Activated T-cell treated with anti-CD3 and anti-CD28 coated beads, Interleukin-2, amount 50 U/mL, for 72 hours (primary cell): ENCODE measurements around the gene STAT5A. TPM values are rescaled to one million over a fixed set of nuclear protein-coding genes. Genes with fewer than 3 reads are reported as not detected.
"Not testable (repeated sequence)": the region's sequence is repeated elsewhere in the genome, so short reads cannot be mapped to it uniquely, and the experiment has no call there.

Experiments
- ATAC-seq, 2 donors: fragments of 150-1000 bp; cut with Tn5 transposase; replicated peaks in 1 of 2; 2 replicates each; pipeline ENCODE4 v1.10.0; 2021; ENCODE audit warnings: moderate library complexity in 2 of 2, mild to moderate bottlenecking in 1 of 2
- DNase-seq, 2 donors: peaks; one replicate each; pipeline ENCODE4 v3.0.0; 2021 to 2022; ENCODE audit warnings: mixed read lengths in 1 of 2
- H3K27ac Mint-ChIP-seq: one replicate; pipeline ENCODE4 v1.8.0; 2022; ENCODE audit warnings: mild to moderate bottlenecking, moderate library complexity, mixed read lengths
- H3K27me3 Mint-ChIP-seq: one replicate; pipeline ENCODE4 v1.8.0; 2022; ENCODE audit warnings: low read depth, mixed read lengths
- H3K36me3 Mint-ChIP-seq, 2 donors: one replicate each; pipeline ENCODE4 v1.8.0; 2022; ENCODE audit warnings: mixed read lengths in 2 of 2, mild to moderate bottlenecking in 1 of 2; ENCODE audit not compliant: insufficient read depth in 2 of 2
- H3K4me1 Mint-ChIP-seq: one replicate; pipeline ENCODE4 v1.8.0; 2022; ENCODE audit warnings: low read depth, mixed read lengths
- H3K4me3 Mint-ChIP-seq, 2 donors: one replicate each; pipeline ENCODE4 v1.8.0; 2022; ENCODE audit warnings: mild to moderate bottlenecking in 2 of 2, mixed read lengths in 2 of 2, moderate library complexity in 2 of 2
- H3K9me3 Mint-ChIP-seq, 2 donors: one replicate each; pipeline ENCODE4 v1.8.0; 2022; ENCODE audit warnings: mixed read lengths in 2 of 2
- total RNA-seq, 2 donors: library from RNA; stranded (reverse); gene quantifications; one replicate each; pipeline ENCODE4 v1.2.3, GENCODE V29; 2022

Gene STAT5A
- total RNA-seq, 2 donors from 2014 or later = 243 to 264 TPM

GRCh38 chr17:42340691-42341127, 52.4 kb downstream of the STAT5A start:
- DNase-seq (peak; percentile 63 to 72), ATAC-seq (peak; percentile 56 to 57)
- no peaks in the 10 kb centered on the region for H3K9me3 Mint-ChIP-seq
- peaks cover 79% of the 10 kb centered on the region for H3K4me1 Mint-ChIP-seq
- peak overlapping the region; percentile 82 to 85 for H3K4me3 Mint-ChIP-seq
- no peaks in the 10 kb centered on the region for H3K27me3 Mint-ChIP-seq
- peaks cover 21 to 66% of the 10 kb centered on the region in 2 donors for H3K36me3 Mint-ChIP-seq
- peak overlapping the region; percentile 93 for H3K27ac Mint-ChIP-seq

GRCh38 chr17:42341568-42341967, 53.3 kb downstream of the STAT5A start:
- H3K27ac Mint-ChIP-seq = peak overlapping the region; percentile 93
- H3K4me3 Mint-ChIP-seq = peak overlapping the region; percentile 82 to 85
- peaks cover 19 to 69% of the 10 kb centered on the region in 2 donors for H3K36me3 Mint-ChIP-seq
- no peak for ATAC-seq
- DNase-seq = no peak
- H3K4me1 Mint-ChIP-seq = peaks cover 72% of the 10 kb centered on the region
- no peaks in the 10 kb centered on the region for H3K9me3 Mint-ChIP-seq
- H3K27me3 Mint-ChIP-seq = no peaks in the 10 kb centered on the region

- H3K4me3 Mint-ChIP-seq = peak overlapping the region; percentile 82 to 85
- peaks cover 68% of the 10 kb centered on the region for H3K4me1 Mint-ChIP-seq
- no peaks in the 10 kb centered on the region for H3K27me3 Mint-ChIP-seq
- DNase-seq (peak; percentile 72 to 84), ATAC-seq (peak; percentile 78 to 83)
- peak overlapping the region; percentile 93 for H3K27ac Mint-ChIP-seq
- H3K9me3 Mint-ChIP-seq = no peaks in the 10 kb centered on the region
- peaks cover 19 to 70% of the 10 kb centered on the region in 2 donors for H3K36me3 Mint-ChIP-seq
Measured at GRCh38 chr17:42342242-42343008, 54.1 kb downstream of the STAT5A start.

- no peak for ATAC-seq
- H3K36me3 Mint-ChIP-seq = peaks cover 15 to 63% of the 10 kb centered on the region in 2 donors
- no peaks in the 10 kb centered on the region for H3K9me3 Mint-ChIP-seq
- H3K27me3 Mint-ChIP-seq = no peaks in the 10 kb centered on the region
- H3K27ac Mint-ChIP-seq = peak overlapping the region; percentile 75
- no peak for DNase-seq
- peaks cover 66% of the 10 kb centered on the region for H3K4me1 Mint-ChIP-seq
- H3K4me3 Mint-ChIP-seq = no peak overlapping the region
Measured at GRCh38 chr17:42345396-42346073, 57.2 kb downstream of the STAT5A start.

DNA sequence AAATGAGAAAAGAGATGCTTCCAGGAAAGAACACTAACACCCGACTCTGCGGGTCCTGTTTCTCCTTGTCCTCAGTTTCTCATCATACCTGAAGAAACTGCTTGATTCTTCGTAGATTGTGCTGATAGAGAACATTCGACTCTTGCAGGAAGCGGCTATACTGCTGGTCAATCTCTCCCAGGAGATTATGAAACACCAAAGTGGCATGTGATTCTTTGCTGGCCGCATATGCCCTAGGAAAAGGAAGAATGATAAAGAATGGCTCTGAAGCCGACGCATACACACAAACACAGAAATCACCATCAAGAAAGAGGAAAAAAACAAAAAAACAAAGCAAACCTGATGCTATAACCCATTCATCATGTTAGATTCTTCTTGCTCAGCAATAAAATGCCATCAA, 58.2 kb downstream of the STAT5A start:
- Mint-ChIP-seq H3K27me3 (no peaks in the 10 kb centered on the region), H3K27ac (peak overlapping the region; percentile 49), H3K4me1 (peaks cover 57% of the 10 kb centered on the region), H3K36me3 (peaks cover 10 to 57% of the 10 kb centered on the region in 2 donors), H3K9me3 (no peaks in the 10 kb centered on the region), H3K4me3 (no peak overlapping the region)
- ATAC-seq (no peak), DNase-seq (no peak)

DNA sequence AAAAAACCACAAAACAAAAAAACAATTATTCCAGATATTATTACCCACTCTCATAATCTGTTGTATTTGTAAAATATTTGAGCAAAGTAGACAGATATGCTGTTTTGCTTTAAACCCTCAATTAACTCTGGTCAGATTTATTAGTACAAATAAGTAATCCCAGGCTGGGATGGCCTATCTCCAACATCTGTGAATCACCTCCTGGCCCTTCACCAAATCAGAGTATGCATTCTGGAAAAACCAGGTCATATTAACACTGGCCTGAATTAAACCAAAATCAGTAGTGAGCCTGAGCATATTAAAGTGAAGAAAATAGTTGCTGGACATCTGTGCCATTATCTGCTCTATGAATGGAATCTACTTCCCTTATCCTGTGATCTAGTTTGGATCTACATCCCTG, 58.9 kb downstream of the STAT5A start:
- ATAC-seq (no peak), DNase-seq (no peak)
- H3K4me3 Mint-ChIP-seq = no peak overlapping the region
- H3K9me3 Mint-ChIP-seq = no peaks in the 10 kb centered on the region
- H3K4me1 Mint-ChIP-seq = peaks cover 50% of the 10 kb centered on the region
- H3K36me3 Mint-ChIP-seq = peaks cover 10 to 52% of the 10 kb centered on the region in 2 donors
- peak overlapping the region; percentile 12 for H3K27ac Mint-ChIP-seq
- H3K27me3 Mint-ChIP-seq = no peaks in the 10 kb centered on the region

DNA sequence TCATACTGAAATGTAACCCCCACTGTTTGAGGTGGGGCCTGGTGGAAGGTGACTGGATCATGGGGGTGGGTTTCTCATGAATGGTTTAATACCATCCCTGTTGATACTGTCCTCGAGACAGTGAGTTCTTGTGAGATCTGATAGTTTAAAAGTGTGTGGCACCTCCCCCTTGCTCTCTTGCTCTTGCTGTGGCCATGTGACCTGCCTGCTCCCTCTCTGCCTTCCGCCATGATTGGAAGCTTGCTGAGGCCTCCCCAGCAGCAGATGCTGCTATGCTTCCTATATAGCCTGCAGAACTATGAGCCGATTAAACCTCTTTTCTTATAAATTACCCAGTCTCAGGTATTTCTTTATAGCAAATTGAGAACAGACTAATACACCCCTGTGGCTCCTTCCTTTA, 59.3 kb downstream of the STAT5A start:
- DNase-seq (no peak), ATAC-seq (no peak)
- Mint-ChIP-seq H3K36me3 (peaks cover 10 to 51% of the 10 kb centered on the region in 2 donors), H3K27ac (peak overlapping the region; percentile 12), H3K4me3 (peak overlapping the region in 1 of 2 donors; percentile 0), H3K27me3 (no peaks in the 10 kb centered on the region), H3K4me1 (peaks cover 49% of the 10 kb centered on the region), H3K9me3 (no peaks in the 10 kb centered on the region)

GRCh38 chr17:42348104-42348503, 59.8 kb downstream of the STAT5A start:
- peak overlapping the region in 1 of 2 donors; percentile 0 for H3K4me3 Mint-ChIP-seq
- H3K27ac Mint-ChIP-seq = peak overlapping the region; percentile 12
- H3K27me3 Mint-ChIP-seq = no peaks in the 10 kb centered on the region
- H3K9me3 Mint-ChIP-seq = no peaks in the 10 kb centered on the region
- peak in 1 of 2 donors; percentile 15 for ATAC-seq
- peaks cover 10 to 47% of the 10 kb centered on the region in 2 donors for H3K36me3 Mint-ChIP-seq
- no peak for DNase-seq
- H3K4me1 Mint-ChIP-seq = peaks cover 46% of the 10 kb centered on the region

DNA sequence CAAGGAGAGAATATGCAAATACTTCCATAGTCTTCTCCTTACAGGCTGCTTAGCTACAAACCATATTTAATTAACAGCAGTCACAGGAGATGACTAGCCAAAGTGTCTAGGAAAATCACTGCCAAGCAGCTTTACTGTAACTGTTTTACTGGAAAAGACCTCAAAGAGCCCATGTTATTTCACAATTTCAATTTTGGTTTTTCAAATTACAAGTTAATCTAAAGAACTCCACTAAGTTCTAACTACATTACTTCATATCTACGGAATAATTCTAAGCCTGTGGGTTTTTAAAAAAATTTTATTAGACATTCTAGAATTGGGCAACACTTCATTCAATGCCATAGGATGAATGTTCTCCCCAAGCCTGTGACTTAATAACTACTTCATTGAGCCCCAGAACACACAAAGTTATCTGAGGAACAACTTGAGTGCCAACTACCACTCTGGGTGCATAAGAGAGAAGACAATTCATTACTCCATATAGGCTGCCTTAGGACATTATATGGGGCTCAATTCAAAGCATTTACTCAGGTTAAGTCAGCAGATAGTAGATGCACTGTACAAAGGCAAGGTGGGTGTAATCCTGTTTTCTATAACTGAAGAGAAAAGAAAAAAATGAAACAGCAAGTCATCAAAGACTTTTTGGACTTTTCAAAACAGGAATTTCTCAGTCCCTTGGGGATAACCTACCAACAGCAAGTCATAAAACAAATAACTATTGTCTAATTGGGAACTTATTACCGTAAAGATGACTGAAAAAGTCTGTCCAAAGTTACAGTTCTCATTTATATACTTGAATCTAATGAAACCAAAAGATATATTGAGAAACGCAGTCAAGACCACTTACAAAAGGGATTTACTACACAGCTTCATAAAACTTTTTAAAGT, 66.9 kb downstream of the STAT5A start:
- ATAC-seq = peak in 1 of 2 donors; percentile 45
- peaks cover 3 to 19% of the 10 kb centered on the region in 2 donors for H3K36me3 Mint-ChIP-seq
- DNase-seq = no peak
- peak overlapping the region; percentile 92 for H3K27ac Mint-ChIP-seq
- H3K27me3 Mint-ChIP-seq = no peaks in the 10 kb centered on the region
- peak overlapping the region; percentile 5 to 89 for H3K4me3 Mint-ChIP-seq
- H3K4me1 Mint-ChIP-seq = peaks cover 53% of the 10 kb centered on the region
- H3K9me3 Mint-ChIP-seq = no peaks in the 10 kb centered on the region

DNA sequence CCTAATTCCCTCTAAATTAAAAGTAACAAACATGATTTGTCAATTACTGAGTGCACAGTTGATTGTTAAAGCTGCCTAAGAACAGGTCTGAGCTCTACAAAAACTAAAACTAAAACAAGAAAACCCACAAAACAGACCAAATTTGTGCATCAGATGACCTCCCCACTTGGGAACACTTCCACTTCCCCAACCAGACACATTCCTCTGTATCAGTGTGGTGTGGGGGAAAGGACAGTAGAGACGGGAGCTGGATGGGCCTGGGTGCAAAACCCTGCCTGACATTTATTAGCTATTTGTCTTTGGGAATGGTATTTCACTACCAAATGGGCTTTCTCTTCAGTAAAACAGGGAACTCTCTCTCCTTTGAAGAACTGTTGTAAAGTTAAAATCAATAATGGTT, 70.1 kb downstream of the STAT5A start:
- DNase-seq (no peak), ATAC-seq (no peak)
- Mint-ChIP-seq H3K27me3 (no peaks in the 10 kb centered on the region), H3K4me3 (no peak overlapping the region), H3K36me3 (peaks cover 3 to 17% of the 10 kb centered on the region in 2 donors), H3K27ac (no peak overlapping the region), H3K4me1 (peaks cover 76% of the 10 kb centered on the region), H3K9me3 (no peaks in the 10 kb centered on the region)

- Mint-ChIP-seq H3K4me3 (peak overlapping the region; percentile 15 to 22), H3K9me3 (no peaks in the 10 kb centered on the region), H3K27ac (peak overlapping the region; percentile 68), H3K4me1 (peaks cover 77% of the 10 kb centered on the region), H3K36me3 (peaks cover 7 to 23% of the 10 kb centered on the region in 2 donors), H3K27me3 (no peaks in the 10 kb centered on the region)
- ATAC-seq (no peak), DNase-seq (no peak)
Measured at GRCh38 chr17:42359133-42359532, 70.8 kb downstream of the STAT5A start.

GRCh38 chr17:42360388-42360787, 72.1 kb downstream of the STAT5A start:
- not testable (repeated sequence) for DNase-seq, H3K9me3 Mint-ChIP-seq, H3K4me3 Mint-ChIP-seq, ATAC-seq, H3K27me3 Mint-ChIP-seq, H3K27ac Mint-ChIP-seq
- Mint-ChIP-seq H3K36me3 (peaks cover 11 to 29% of the 10 kb centered on the region in 2 donors), H3K4me1 (peaks cover 83% of the 10 kb centered on the region)
